Progenitor cell of endocrine pancreas (in vitro differentiated cells): ENCODE measurements around the gene TNFRSF1A. TPM values are rescaled to one million over a fixed set of nuclear protein-coding genes. Genes with fewer than 3 reads are reported as not detected.
A peak's percentile ranks its signal among the peaks of the same experiment; 100 is the strongest.

ENCODE experiments used
- DNase-seq: peaks from one replicate; pipeline ENCODE4 v3.0.0; 2021; ENCODE audit warnings: low spot score; ENCODE audit not compliant: unreplicated experiment
- H3K27ac Mint-ChIP-seq: 2 replicates; pipeline ENCODE4 v1.8.0; 2021; ENCODE audit warnings: mild to moderate bottlenecking, moderate library complexity, mixed read lengths
- H3K27me3 Mint-ChIP-seq: 2 replicates; pipeline ENCODE4 v1.8.0; 2021; ENCODE audit warnings: mixed read lengths
- H3K36me3 Mint-ChIP-seq: 2 replicates; pipeline ENCODE4 v1.8.0; 2022; ENCODE audit warnings: mixed read lengths; ENCODE audit not compliant: insufficient read depth
- H3K4me1 Mint-ChIP-seq: 2 replicates; pipeline ENCODE4 v1.8.0; 2021; ENCODE audit warnings: low read depth, mixed read lengths
- H3K4me3 Mint-ChIP-seq: 2 replicates; pipeline ENCODE4 v1.8.0; 2021; ENCODE audit warnings: low read depth, mild to moderate bottlenecking, moderate library complexity, mixed read lengths
- H3K9me3 Mint-ChIP-seq: 2 replicates; pipeline ENCODE4 v1.8.0; 2021; ENCODE audit warnings: low read depth, mixed read lengths
- CTCF ChIP-seq: fragments of 200-600 bp; sonication (generic); IDR thresholded peaks from one replicate; pipeline ENCODE4 v1.5.0; 2021; ENCODE audit warnings: antibody characterized with exemption, mild to moderate bottlenecking; ENCODE audit not compliant: unreplicated experiment
- total RNA-seq: library from RNA; stranded (reverse); gene quantifications from 2 replicates; pipeline ENCODE4 v1.2.1, GENCODE V29; 2021

TNFRSF1A gene
- total RNA-seq, 1 donor from 2014 or later: 67.5 TPM

DNA sequence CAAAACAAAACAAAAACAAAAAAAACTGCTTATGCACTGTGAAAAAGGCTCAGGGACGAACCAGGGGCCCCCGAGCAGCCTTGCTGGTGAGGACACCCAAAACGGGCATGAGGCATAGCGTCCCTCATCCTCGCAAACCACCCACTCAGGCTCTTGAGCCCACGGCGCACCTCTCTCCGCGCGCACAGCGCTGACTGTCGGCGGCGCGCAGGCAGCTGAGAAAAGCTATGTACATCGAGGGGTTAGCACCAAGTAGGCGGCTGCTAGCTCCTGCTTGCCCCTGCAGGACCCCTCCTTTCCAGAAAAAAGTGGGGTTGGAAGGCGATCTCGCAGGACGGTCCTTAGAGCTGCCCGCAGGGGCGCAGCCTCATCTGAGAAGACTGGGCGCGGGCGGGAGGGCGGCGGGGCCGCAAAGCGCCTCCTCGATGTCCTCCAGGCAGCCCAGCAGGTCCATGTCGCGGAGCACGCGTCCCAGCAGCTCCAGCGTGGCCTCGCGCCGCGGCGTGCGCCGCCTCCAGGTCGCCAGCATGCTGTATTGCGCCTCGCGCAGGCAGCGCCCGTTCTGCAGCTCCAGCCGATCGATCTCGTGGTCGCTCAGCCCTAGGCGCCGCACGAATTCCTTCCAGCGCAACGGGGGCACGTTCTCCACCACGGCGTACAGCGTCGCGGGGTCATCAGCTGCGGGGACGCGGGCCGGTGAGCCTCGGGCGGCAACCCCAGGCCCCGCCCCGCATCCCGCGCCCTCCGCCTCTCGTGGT lies 12.8 kb downstream of the TNFRSF1A start:
- no peak for TF ChIP-seq CTCF

DNA sequence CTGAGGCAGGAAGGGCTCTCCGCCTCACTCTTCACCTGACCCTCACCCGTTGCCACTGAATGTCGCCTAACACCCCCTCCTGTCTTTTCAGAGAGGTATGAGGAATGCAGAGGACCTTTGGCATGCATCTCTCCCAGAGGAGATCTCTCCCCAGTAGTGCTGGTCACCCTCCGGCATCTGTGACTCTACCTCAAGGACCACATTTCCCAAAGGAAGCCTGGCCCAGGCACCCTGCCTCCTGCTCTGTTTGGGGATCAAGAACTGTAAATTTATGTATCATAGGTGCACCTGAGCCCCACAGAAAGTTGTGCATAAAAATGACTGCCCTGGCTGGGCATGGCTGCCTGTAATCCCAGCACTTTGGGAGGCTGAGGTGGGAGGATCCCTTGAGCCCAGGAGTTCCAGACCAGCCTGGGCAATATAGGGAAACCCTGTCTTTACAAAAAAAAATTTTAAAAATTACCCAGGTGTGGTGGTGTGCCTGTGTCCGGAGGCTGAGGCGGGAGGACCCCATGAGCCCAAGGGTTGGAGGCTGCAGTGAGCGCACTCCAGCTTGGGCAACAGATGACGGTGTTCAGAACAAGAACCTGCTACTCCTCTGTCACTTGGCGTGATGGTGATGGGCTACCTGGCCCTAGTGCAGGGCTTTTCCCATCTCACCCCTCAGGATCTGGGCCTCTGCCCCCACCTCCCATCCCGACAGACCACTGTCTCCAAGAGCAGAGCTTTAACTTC lies 13.7 kb downstream of the TNFRSF1A start:
- Mint-ChIP-seq H3K27ac (no peak overlapping the region), H3K27me3 (no peaks in the 10 kb centered on the region), H3K4me1 (peaks cover 16% of the 10 kb centered on the region), H3K4me3 (no peak overlapping the region), H3K9me3 (no peaks in the 10 kb centered on the region), H3K36me3 (peaks cover 29% of the 10 kb centered on the region)
- no peak for TF ChIP-seq CTCF
- no peak for DNase-seq

More for the DNA sequence above, 12.8 kb downstream of the TNFRSF1A start:
- H3K27ac Mint-ChIP-seq: no peak overlapping the region
- DNase-seq: no peak
- no peaks in the 10 kb centered on the region for H3K9me3 Mint-ChIP-seq
- H3K27me3 Mint-ChIP-seq: no peaks in the 10 kb centered on the region
- H3K4me1 Mint-ChIP-seq: peaks cover 12% of the 10 kb centered on the region
- peaks cover 35% of the 10 kb centered on the region for H3K36me3 Mint-ChIP-seq
- H3K4me3 Mint-ChIP-seq: no peak overlapping the region

- Mint-ChIP-seq H3K9me3 (no peaks in the 10 kb centered on the region), H3K27ac (no peak overlapping the region), H3K4me3 (no peak overlapping the region), H3K27me3 (no peaks in the 10 kb centered on the region), H3K4me1 (peaks cover 20% of the 10 kb centered on the region), H3K36me3 (peaks cover 24% of the 10 kb centered on the region)
- no peak for DNase-seq
- TF ChIP-seq CTCF: no peak
Observed at GRCh38 chr12:6327229-6328041, 14.4 kb downstream of the TNFRSF1A start.

DNA sequence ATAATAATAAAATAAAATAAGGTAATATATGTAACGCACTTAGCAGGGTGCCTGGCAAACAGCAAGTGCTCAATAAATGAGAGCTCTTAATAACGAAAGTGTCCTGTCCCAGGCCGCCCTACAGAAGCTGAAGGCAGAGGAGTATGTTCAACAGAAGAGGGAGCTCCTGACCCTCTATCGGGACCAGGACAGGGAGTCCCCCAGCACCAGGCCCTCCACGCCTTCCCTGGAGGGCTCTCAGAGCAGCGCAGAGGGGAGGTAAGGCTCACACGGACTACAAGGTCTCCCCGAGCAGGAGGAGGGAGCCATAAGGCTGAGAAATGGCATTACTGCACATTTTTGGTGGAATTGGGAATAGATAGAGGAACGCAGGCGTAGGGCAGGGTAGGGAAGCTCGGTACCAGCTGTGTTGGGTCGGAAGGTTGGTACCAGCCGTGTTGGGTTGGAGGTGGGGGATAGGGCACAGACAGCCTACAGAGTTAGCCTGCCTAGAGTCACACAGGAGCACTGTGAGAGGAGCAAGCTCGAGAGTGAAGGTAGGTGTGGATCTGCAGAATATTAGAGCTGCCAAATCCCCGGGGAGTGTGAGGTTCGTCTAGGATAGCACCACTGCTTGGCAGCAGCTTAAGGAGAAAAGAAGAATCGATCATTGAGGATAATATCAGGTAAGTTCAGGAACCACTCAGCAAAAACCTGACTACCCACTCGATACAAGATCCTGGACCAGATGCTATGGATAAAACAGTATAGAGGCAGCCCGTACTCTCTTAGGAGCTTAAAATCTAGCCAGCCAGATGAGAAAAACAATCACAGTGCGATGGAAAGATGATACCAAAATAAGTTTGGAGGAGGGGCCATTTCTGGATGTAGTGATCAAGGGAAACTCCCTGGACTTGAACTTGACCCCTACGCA lies 15.3 kb downstream of the TNFRSF1A start:
- Mint-ChIP-seq H3K27me3 (no peaks in the 10 kb centered on the region), H3K9me3 (no peaks in the 10 kb centered on the region), H3K27ac (peak overlapping the region; percentile 84), H3K4me3 (no peak overlapping the region), H3K36me3 (peaks cover 24% of the 10 kb centered on the region), H3K4me1 (peaks cover 22% of the 10 kb centered on the region)
- peak; percentile 66 for TF ChIP-seq CTCF
- DNase-seq: peak; percentile 43
